Left ventricle myocardium inferior (tissue), 1 donor: ENCODE measurements around the gene MLIP. TPM values are rescaled to one million over a fixed set of nuclear protein-coding genes. Genes with fewer than 3 reads are reported as not detected.
A peak's percentile ranks its signal among the peaks of the same experiment; 100 is the strongest.

Source experiments
- DNase-seq: peaks from one replicate; pipeline ENCODE4 v3.0.0-alpha.2; 2020
- H3K27ac ChIP-seq: fragments of 200-600 bp; replicated peaks from 2 replicates; pipeline ENCODE4 v1.8.0; 2021
- H3K27me3 ChIP-seq: fragments of 200-600 bp; 2 replicates; pipeline ENCODE4 v1.8.0; 2021; ENCODE audit warnings: low read depth
- H3K36me3 ChIP-seq: fragments of 200-600 bp; 2 replicates; pipeline ENCODE4 v1.8.0; 2021
- H3K4me1 ChIP-seq: fragments of 200-600 bp; 2 replicates; pipeline ENCODE4 v1.8.0; 2021
- H3K4me3 ChIP-seq: fragments of 200-600 bp; 2 replicates; pipeline ENCODE4 v1.8.0; 2021; ENCODE audit warnings: mild to moderate bottlenecking, moderate library complexity
- H3K9me3 ChIP-seq: fragments of 200-600 bp; replicated peaks from 2 replicates; pipeline ENCODE4 v1.8.0; 2021
- CTCF ChIP-seq: fragments of 200-600 bp; IDR thresholded peaks from 2 replicates; pipeline ENCODE4 v1.8.0; 2021; ENCODE audit warnings: antibody characterized with exemption, mild to moderate bottlenecking, borderline replicate concordance
- intact Hi-C: fragments of 100-400 bp; cut with micrococcal nuclease; formaldehyde crosslinking; loops from one replicate; pipeline ENCODE4 v1.11.0; 2022
- total RNA-seq: library from RNA; stranded (reverse); fragmentation: NEBNext Ultra II Directional; extraction: Animal tissue kit (Norgen Biotek cat#: 25700); gene quantifications from one replicate; pipeline ENCODE4 v1.2.1, GENCODE V29; 2021
- donor health status: DM: no; HTN: yes; CAD: no; lungs with severe emphysema.

MLIP gene
- total RNA-seq, 1 donor from 2014 or later: 397 TPM

- intact Hi-C loops: no loop called here
- no peak for TF ChIP-seq CTCF
- H3K4me3 ChIP-seq: no peak overlapping the region
- peak overlapping the region; percentile 56 for H3K27ac ChIP-seq
- DNase-seq: no peak
- H3K36me3 ChIP-seq: no peaks in the 10 kb centered on the region
- H3K4me1 ChIP-seq: peaks cover 95% of the 10 kb centered on the region
- no peaks in the 10 kb centered on the region for H3K27me3 ChIP-seq
- H3K9me3 ChIP-seq: no peaks in the 10 kb centered on the region
These were observed 4.5 kb upstream of the MLIP start for GRCh38 chr6:54106727-54107126.

GRCh38 chr6:54107470-54108090 lies 3.7 kb upstream of the MLIP start:
- no peaks in the 10 kb centered on the region for H3K27me3 ChIP-seq
- DNase-seq: no peak
- peaks cover 94% of the 10 kb centered on the region for H3K4me1 ChIP-seq
- H3K36me3 ChIP-seq: no peaks in the 10 kb centered on the region
- H3K4me3 ChIP-seq: no peak overlapping the region
- no peaks in the 10 kb centered on the region for H3K9me3 ChIP-seq
- intact Hi-C loops: no loop called here
- no peak for TF ChIP-seq CTCF
- peak overlapping the region; percentile 56 for H3K27ac ChIP-seq

- Histone ChIP-seq H3K36me3 (no peaks in the 10 kb centered on the region), H3K27ac (peak overlapping the region; percentile 56), H3K4me3 (no peak overlapping the region), H3K4me1 (peaks cover 94% of the 10 kb centered on the region), H3K27me3 (no peaks in the 10 kb centered on the region), H3K9me3 (no peaks in the 10 kb centered on the region)
- DNase-seq: no peak
- no peak for TF ChIP-seq CTCF
- intact Hi-C loops: no loop called here
These were observed 3.0 kb upstream of the MLIP start for GRCh38 chr6:54108271-54108670.

GRCh38 chr6:54109586-54109985 lies 1.7 kb upstream of the MLIP start:
- no peak overlapping the region for H3K27ac ChIP-seq
- H3K9me3 ChIP-seq: no peaks in the 10 kb centered on the region
- H3K27me3 ChIP-seq: no peaks in the 10 kb centered on the region
- no peaks in the 10 kb centered on the region for H3K36me3 ChIP-seq
- no peak for TF ChIP-seq CTCF
- DNase-seq: no peak
- H3K4me1 ChIP-seq: peaks cover 95% of the 10 kb centered on the region
- intact Hi-C loops: no loop called here
- H3K4me3 ChIP-seq: no peak overlapping the region

- no peak for TF ChIP-seq CTCF
These were observed 958 bp downstream of the MLIP start for GRCh38 chr6:54112151-54112650.

More at GRCh38 chr6:54112151-54112650, 958 bp downstream of the MLIP start:
- Histone ChIP-seq H3K9me3 (no peaks in the 10 kb centered on the region), H3K4me3 (no peak overlapping the region), H3K27ac (peak overlapping the region; percentile 39), H3K27me3 (no peaks in the 10 kb centered on the region), H3K36me3 (no peaks in the 10 kb centered on the region), H3K4me1 (peaks cover 94% of the 10 kb centered on the region)
- intact Hi-C loops: no loop called here
- no peak for DNase-seq
